T-helper 17 cell (primary cell): ENCODE measurements around the gene CRADD. TPM values are rescaled to one million over a fixed set of nuclear protein-coding genes. Genes with fewer than 3 reads are reported as not detected.

ENCODE experiments used
- ATAC-seq: fragments of 150-1000 bp; cut with Tn5 transposase; 2 replicates; pipeline ENCODE4 v1.10.0; 2021; ENCODE audit warnings: mild to moderate bottlenecking, moderate library complexity
- DNase-seq, 3 donors: peaks; one replicate each; pipeline versions ENCODE4 v3.0.0 to v3.0.0-alpha.2; 2020 to 2021
- H3K9me3 ChIP-seq: one replicate; pipeline ENCODE4 v1.7.0; 2013; ENCODE audit warnings: low read length, mild to moderate bottlenecking; ENCODE audit not compliant: control insufficient read depth, poor library complexity, severe bottlenecking
- H3K27ac Mint-ChIP-seq: one replicate; pipeline ENCODE4 v1.8.0; 2022; ENCODE audit warnings: mild to moderate bottlenecking, moderate library complexity, mixed read lengths
- H3K27me3 Mint-ChIP-seq: one replicate; pipeline ENCODE4 v1.8.0; 2022; ENCODE audit warnings: mixed read lengths
- H3K36me3 Mint-ChIP-seq: one replicate; pipeline ENCODE4 v1.8.0; 2022; ENCODE audit warnings: low read depth, mixed read lengths
- H3K4me1 Mint-ChIP-seq: one replicate; pipeline ENCODE4 v1.8.0; 2022; ENCODE audit warnings: mild to moderate bottlenecking, mixed read lengths
- H3K4me3 Mint-ChIP-seq: one replicate; pipeline ENCODE4 v1.8.0; 2022; ENCODE audit warnings: mild to moderate bottlenecking, moderate library complexity, mixed read lengths
- total RNA-seq, 4 donors: library from RNA in 2 of 4; stranded (reverse) in 2 of 4; gene quantifications; one replicate each; pipeline ENCODE4 v1.2.3 and lab custom pipeline; 2022 to 2026

CRADD gene
- total RNA-seq, 2 donors from 2014 or later = 13.0 to 14.4 TPM

DNA sequence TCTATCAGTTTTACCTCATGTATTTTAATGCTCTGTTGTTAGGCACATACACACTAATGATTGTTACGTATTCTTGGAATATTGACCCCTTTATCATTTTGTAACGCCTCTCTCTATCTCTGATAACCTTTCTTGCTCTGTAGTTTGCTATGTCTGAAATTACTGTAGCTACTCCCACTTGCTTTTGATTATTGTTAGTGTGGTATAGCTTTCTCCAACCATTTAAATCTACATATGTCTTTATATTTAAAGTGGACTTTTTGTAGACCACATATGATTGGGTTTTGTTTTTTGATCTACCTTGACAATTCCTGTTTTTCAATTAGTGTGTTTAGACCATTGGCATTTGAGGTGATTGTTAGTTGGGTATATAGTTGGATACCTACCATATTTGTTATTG, 43.4 kb downstream of the CRADD start:
- no peaks in the 10 kb centered on the region for H3K36me3 Mint-ChIP-seq
- no peak for ATAC-seq
- H3K4me1 Mint-ChIP-seq = peaks cover 3% of the 10 kb centered on the region
- H3K27me3 Mint-ChIP-seq = no peaks in the 10 kb centered on the region
- no peaks in the 10 kb centered on the region for H3K9me3 ChIP-seq
- H3K27ac Mint-ChIP-seq = no peak overlapping the region
- H3K4me3 Mint-ChIP-seq = no peak overlapping the region
- DNase-seq = no peak

DNA sequence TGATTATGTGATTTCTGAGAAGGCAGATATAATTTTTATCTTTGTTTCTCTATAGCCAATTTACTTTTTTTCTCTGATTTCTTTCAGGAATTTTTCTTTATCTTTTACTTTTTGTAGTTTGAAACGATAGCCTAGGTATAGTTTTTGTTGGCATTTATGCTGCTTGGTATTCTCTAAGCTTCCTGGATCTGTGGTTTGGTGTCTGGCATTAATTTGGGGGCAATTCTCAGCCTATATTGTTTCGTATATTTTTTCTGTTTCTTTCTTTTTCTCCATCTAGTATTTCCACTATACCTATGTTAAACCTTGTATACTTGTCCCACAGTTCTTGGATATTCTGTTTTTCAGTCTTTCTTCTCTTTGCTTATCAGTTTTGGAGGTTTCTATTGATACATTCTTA, 45.0 kb downstream of the CRADD start:
- DNase-seq (no peak), ATAC-seq (no peak)
- Mint-ChIP-seq H3K4me3 (no peak overlapping the region), H3K27me3 (no peaks in the 10 kb centered on the region), H3K27ac (no peak overlapping the region), H3K4me1 (peaks cover 7% of the 10 kb centered on the region), H3K36me3 (no peaks in the 10 kb centered on the region)
- H3K9me3 ChIP-seq = no peaks in the 10 kb centered on the region

DNA sequence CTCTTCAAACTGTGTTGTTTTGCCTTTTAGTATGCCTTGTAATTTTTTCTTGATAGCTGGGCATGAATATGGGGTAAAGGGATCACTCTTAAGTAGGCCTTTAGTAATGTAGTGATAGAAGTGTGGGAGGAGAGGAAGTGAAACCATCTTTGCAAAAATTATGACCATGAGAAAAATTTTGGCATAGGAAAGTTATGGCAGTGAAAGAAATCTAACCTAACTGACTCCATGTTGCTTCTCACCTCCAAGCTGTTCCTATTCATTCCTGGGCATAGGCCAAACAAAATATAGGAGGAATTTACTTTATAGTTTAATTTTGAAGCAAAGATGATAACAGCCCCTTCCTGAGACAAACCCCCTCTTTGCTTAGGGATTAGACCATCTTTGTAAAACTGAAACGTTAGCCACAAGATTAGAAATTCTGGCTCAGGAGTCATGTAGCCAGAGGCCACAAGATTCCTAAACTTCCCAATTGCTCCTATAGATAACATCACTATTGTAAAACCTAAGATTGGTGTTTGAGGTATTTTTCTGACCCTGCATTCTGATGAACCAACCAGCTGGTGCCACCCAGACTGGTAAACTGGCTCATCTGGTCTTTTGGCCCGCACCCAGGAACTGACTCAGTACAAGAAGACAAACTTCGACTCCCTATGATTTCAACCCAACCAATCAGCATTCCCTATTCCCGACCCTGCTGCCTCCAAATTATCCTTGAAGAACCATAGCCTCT, 45.8 kb downstream of the CRADD start:
- DNase-seq (no peak), ATAC-seq (no peak)
- H3K4me3 Mint-ChIP-seq = no peak overlapping the region
- no peak overlapping the region for H3K27ac Mint-ChIP-seq
- no peaks in the 10 kb centered on the region for H3K36me3 Mint-ChIP-seq
- H3K4me1 Mint-ChIP-seq = peaks cover 9% of the 10 kb centered on the region
- H3K27me3 Mint-ChIP-seq = no peaks in the 10 kb centered on the region
- no peaks in the 10 kb centered on the region for H3K9me3 ChIP-seq

DNA sequence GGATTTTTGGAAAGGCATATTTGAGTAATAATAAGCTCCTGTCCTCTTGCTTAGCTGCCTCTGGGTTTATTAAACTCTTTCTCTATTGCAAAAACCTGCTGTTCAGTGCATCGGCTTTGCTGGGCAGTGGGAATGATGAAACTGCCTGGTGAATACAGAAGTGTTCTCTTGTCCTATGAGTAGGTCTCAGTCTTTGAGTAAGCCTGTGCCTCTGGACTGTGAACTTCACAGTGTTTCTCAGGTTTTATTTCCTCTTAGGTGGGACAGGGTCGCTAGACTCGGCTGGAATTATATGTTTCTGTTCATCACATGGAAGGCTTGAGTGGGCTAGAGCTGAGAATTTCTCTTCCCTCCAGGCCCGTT, 46.4 kb downstream of the CRADD start:
- H3K27me3 Mint-ChIP-seq = no peaks in the 10 kb centered on the region
- H3K4me3 Mint-ChIP-seq = no peak overlapping the region
- no peak for DNase-seq
- H3K4me1 Mint-ChIP-seq = peaks cover 9% of the 10 kb centered on the region
- H3K9me3 ChIP-seq = no peaks in the 10 kb centered on the region
- H3K36me3 Mint-ChIP-seq = no peaks in the 10 kb centered on the region
- no peak overlapping the region for H3K27ac Mint-ChIP-seq
- ATAC-seq = no peak

DNA sequence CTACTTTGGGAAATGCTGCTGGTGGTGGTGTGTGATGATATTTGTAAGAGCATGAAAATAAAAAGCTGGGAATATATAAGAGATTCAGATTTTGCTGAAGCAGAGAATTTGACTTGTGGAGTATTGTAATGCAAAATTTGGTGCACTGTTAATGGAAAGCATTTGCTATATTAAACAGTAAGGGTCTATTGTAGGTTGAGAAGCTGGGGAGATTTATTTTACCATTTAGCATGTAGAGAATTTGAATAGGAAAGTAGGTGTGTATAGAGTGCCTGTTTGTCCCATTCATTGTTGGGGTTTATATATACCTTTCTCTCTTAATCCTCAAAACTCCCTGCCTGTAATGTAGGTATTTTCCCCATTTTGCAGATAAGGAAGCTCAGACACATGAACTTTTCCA, 48.4 kb downstream of the CRADD start:
- Mint-ChIP-seq H3K27ac (no peak overlapping the region), H3K4me1 (peaks cover 9% of the 10 kb centered on the region), H3K4me3 (no peak overlapping the region), H3K36me3 (no peaks in the 10 kb centered on the region), H3K27me3 (no peaks in the 10 kb centered on the region)
- ATAC-seq (no peak), DNase-seq (no peak)
- H3K9me3 ChIP-seq = no peaks in the 10 kb centered on the region

DNA sequence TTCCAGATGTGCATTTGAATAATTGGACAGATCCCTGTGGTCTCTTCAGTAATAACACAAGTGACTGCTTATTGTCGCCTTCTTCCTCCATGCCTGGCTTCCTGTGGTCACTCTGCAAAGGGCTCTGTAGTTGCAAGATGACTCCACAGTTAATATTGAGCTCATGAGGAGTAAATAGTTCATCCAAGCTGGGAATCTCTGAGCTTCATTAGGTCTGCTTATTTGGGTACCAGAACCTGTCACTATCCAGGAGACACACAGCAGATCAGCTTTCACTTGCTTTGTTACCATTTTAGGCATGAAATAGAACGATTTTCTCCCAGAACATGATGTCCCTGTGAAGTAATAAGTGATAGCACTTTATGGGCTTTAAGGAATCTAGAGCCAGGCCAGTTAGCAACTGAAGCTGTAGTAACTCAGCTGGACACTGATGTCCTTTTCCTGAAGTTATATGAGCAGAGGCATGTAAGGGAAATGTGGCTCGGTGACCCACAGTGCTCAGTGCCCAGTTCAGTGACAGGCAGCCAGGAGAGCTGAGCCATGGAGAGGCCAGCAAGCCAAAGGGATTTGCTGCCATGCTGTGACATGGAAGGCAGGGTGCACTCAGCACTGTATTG, 50.1 kb downstream of the CRADD start:
- no peak for ATAC-seq
- no peaks in the 10 kb centered on the region for H3K36me3 Mint-ChIP-seq

DNA sequence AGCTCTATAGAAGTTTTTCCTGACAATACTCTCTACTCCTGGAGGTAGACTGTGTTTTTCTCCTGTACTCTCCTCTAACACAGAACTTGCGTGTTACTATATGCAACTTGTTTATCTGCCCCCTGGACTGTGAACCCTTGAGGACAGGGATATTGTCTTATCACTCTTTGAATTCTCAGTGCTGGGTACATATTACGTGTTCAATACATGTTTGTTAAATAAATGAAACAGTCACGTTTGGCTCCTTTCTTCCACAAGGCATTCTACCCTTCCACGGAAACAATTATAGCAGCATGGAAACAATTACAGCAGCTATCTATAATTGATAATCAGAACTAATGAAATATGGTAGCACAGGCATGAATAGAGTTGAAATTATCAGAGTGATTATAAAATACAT, 50.7 kb downstream of the CRADD start:
- no peaks in the 10 kb centered on the region for H3K9me3 ChIP-seq
- no peak for ATAC-seq
- Mint-ChIP-seq H3K4me3 (no peak overlapping the region), H3K36me3 (no peaks in the 10 kb centered on the region), H3K27ac (no peak overlapping the region), H3K4me1 (peaks cover 9% of the 10 kb centered on the region), H3K27me3 (no peaks in the 10 kb centered on the region)
- no peak for DNase-seq

More for the DNA sequence above, 50.1 kb downstream of the CRADD start:
- Mint-ChIP-seq H3K27ac (no peak overlapping the region), H3K4me3 (no peak overlapping the region), H3K4me1 (peaks cover 9% of the 10 kb centered on the region), H3K27me3 (no peaks in the 10 kb centered on the region)
- DNase-seq = no peak
- H3K9me3 ChIP-seq = no peaks in the 10 kb centered on the region

DNA sequence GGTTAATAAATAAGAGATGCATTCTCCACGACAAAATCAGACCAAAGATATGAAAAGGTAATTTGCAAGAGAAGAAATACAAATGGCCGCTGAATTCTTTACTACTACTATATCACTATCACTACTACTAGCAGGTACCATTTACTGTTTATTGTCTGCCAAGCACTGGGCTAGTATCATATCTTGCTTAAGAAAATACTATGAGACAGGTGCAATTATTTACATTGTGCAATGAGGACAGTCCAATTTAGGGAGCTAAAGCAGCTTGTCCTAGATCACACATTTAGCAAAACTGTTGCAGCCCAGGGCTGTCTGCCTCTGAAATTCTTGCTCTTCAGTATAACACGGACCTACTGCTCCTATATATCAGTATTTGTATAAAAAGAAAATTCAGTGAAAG, 52.8 kb downstream of the CRADD start:
- no peak for ATAC-seq
- Mint-ChIP-seq H3K4me3 (no peak overlapping the region), H3K27ac (no peak overlapping the region), H3K4me1 (peaks cover 6% of the 10 kb centered on the region), H3K27me3 (no peaks in the 10 kb centered on the region), H3K36me3 (no peaks in the 10 kb centered on the region)
- no peak for DNase-seq
- no peaks in the 10 kb centered on the region for H3K9me3 ChIP-seq

DNA sequence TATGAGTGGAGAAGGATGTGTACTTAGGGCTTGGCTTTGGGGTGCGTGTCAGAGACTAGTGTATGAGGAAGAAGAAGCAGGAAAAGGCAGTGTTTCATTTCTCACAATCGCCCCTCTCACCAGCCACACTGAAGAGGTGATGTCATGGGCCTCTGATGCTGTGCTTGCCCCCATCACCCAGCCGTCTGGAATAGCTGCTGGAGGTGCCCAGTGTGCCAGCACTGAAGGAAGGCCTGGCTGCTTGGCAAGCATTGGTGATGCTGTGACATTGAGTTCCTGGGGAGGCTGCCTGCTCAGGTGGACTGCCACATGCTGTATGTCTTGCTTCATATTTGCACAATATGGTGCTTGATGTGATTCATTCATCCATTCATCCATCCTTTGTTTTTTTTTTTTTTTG, 56.2 kb downstream of the CRADD start:
- Mint-ChIP-seq H3K27ac (no peak overlapping the region), H3K36me3 (no peaks in the 10 kb centered on the region)
- no peak for ATAC-seq

DNA sequence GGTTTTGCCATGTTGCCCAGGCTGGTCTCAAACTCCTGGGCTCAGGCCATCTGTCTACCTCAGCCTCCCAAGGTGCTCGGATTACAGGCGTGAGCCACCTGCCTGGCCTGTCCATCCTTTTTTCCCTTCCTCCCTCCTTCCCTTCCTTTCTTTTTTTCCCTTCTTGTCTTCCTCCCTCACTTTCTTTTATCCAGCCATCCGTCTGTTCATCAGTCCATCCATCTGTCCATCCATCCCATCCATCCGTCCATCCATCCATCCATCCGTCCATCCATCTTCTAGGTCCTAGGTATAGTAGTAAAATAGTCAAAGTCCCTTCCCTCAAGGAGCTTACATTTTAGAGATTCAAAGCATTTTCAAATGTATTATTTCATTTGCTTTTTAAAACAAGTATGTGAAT, 56.8 kb downstream of the CRADD start:
- DNase-seq = no peak
- H3K9me3 ChIP-seq = no peaks in the 10 kb centered on the region
- H3K4me3 Mint-ChIP-seq = no peak overlapping the region
- H3K27ac Mint-ChIP-seq = no peak overlapping the region
- no peaks in the 10 kb centered on the region for H3K27me3 Mint-ChIP-seq
- no peaks in the 10 kb centered on the region for H3K36me3 Mint-ChIP-seq
- peaks cover 14% of the 10 kb centered on the region for H3K4me1 Mint-ChIP-seq
- no peak for ATAC-seq

More for the DNA sequence above, 56.2 kb downstream of the CRADD start:
- DNase-seq = no peak
- Mint-ChIP-seq H3K4me1 (peaks cover 11% of the 10 kb centered on the region), H3K27me3 (no peaks in the 10 kb centered on the region), H3K4me3 (no peak overlapping the region)
- no peaks in the 10 kb centered on the region for H3K9me3 ChIP-seq

DNA sequence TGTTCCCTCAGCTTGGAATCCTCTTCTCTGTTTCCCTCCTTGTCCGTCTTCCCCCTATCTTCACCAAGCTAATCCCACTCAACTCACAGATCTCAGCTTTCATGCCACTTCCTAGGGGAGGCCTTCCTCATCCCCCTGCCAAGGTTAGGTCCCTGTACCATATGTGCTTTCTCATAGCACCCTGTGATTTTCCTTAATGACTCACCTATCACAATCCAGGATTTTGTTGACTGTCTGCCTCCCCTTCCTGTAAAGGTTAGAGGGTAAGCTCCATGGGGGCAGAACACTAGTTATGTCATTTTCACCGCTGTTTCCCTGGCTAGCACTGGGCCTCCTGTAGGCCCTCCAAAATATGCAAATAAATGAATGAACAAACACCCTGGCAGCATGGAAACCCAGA, 57.6 kb downstream of the CRADD start:
- no peak overlapping the region for H3K4me3 Mint-ChIP-seq

DNA sequence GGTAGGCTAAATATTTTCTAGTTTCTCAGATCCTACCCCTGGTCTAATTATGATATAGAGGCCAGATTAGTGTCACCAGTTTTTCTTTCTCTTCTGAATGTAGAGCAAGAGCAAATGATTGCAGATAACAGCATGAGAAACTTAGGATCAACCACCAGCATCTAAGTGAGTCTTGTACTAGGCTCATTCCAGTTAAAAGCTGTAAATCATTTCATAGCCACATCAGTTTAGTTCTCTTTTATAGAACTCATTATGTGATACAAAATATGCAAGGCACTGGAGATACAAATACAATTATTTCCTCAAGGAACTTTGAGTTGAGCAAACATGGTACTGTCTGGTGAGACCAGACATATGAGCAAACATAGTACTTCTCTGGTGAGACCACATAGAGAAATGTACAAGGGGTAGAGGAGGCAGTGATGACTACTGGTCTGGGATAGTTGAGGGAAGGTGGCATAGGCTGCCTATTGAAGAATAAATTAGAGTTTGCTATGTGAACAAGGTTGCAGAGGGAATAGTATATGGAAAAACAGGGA, 59.5 kb downstream of the CRADD start:
- Mint-ChIP-seq H3K27me3 (no peaks in the 10 kb centered on the region), H3K27ac (no peak overlapping the region), H3K4me1 (peaks cover 24% of the 10 kb centered on the region), H3K4me3 (no peak overlapping the region), H3K36me3 (no peaks in the 10 kb centered on the region)
- DNase-seq = no peak
- no peak for ATAC-seq
- H3K9me3 ChIP-seq = no peaks in the 10 kb centered on the region

More for the DNA sequence above, 57.6 kb downstream of the CRADD start:
- no peaks in the 10 kb centered on the region for H3K27me3 Mint-ChIP-seq
- DNase-seq (no peak), ATAC-seq (no peak)
- H3K9me3 ChIP-seq = no peaks in the 10 kb centered on the region
- no peak overlapping the region for H3K27ac Mint-ChIP-seq
- no peaks in the 10 kb centered on the region for H3K36me3 Mint-ChIP-seq
- H3K4me1 Mint-ChIP-seq = peaks cover 14% of the 10 kb centered on the region

DNA sequence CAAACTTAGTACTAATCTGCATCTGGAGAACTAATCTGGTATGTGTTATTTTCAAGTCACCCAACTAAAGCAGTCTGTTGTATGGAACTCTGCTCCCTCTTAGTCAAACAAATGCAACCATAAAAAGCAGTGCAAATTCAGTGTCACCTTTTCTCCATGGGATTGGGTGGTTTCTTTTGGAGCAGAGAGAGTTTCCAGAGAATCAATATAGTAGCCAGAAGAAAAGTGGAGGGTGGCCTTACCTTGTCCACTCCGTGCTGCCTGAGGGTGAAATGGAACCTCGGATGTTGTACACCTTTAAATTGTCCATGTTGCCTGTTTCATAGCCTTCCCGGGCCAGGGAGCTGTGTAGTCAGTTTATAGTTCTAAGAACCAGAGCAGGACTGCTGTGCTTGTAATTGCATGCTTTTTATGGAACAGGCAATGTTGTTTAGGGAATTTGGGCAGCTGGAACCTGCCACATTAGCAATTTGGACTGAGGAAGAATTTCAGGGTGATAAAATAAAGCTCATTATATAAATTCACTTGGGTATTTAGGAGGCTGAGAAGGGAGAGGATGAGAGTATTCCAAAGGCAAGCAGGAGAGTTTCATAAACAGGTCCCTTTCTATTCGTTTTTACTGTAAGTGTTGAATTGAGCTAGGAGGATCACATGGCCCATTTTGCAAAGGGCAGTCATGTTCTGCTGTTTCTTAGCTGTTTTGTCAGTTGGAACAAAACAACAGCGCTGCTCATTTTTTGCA, 60.5 kb downstream of the CRADD start:
- H3K9me3 ChIP-seq = no peaks in the 10 kb centered on the region
- Mint-ChIP-seq H3K27me3 (no peaks in the 10 kb centered on the region), H3K4me3 (no peak overlapping the region), H3K36me3 (no peaks in the 10 kb centered on the region), H3K4me1 (peaks cover 29% of the 10 kb centered on the region), H3K27ac (no peak overlapping the region)
- DNase-seq (no peak), ATAC-seq (no peak)
